ENCODE results near the gene ENOX2. TPM values are rescaled to one million over a fixed set of nuclear protein-coding genes. Genes with fewer than 3 reads are reported as not detected.
"Not testable (repeated sequence)": the region's sequence is repeated elsewhere in the genome, so short reads cannot be mapped to it uniquely, and the experiment has no call there.

ENOX2 gene
- total and polyA plus RNA-seq, 3 donors from 2014 or later: 19.4 to 22.8 (median 20.1) TPM

GRCh38 chrX:130933358-130933757 is 30.3 kb upstream of the ENOX2 start:
- Histone ChIP-seq H3K4me3 (no peak overlapping the region), H3K4me1 (no peaks in the 10 kb centered on the region), H3K9me3 (no peaks in the 10 kb centered on the region), H3K27me3 (no peaks in the 10 kb centered on the region), H3K27ac (no peak overlapping the region), H3K36me3 (ENCODE audit: low read depth, missing control alignments) (no peaks in the 10 kb centered on the region)
- no peak for TF ChIP-seq CTCF (IDR thresholded peaks at IDR 0.05)
- no peak for TF ChIP-seq POLR2A (IDR thresholded peaks at IDR 0.05)
- DNase-seq: no peak
- WGBS, 2 donors: 82 to 83% methylated on average over 2 of the region's 2 CpGs
- intact Hi-C loops (cut with DNase I; ENCODE audit: low total_unique reads): no loop called here

- 71 to 100% methylated on average over 2 of the region's 2 CpGs for WGBS, 2 donors
- H3K9me3 ChIP-seq; intact Hi-C loops (cut with DNase I; ENCODE audit: low total_unique reads): not testable (repeated sequence)
Measured at GRCh38 chrX:130920405-130920804, 17.4 kb upstream of the ENOX2 start.

GRCh38 chrX:130919676-130920075 is 16.7 kb upstream of the ENOX2 start:
- WGBS, 2 donors: 83% methylated on average over 1 of the region's 1 CpG; no CpG with 5 or more reads in 1 of the 2 donors
- H3K36me3 ChIP-seq (ENCODE audit: low read depth, missing control alignments); H3K4me3 ChIP-seq; DNase-seq; H3K4me1 ChIP-seq; H3K27me3 ChIP-seq; intact Hi-C loops (cut with DNase I; ENCODE audit: low total_unique reads); H3K9me3 ChIP-seq; H3K27ac ChIP-seq: not testable (repeated sequence)

More at GRCh38 chrX:130920405-130920804, 17.4 kb upstream of the ENOX2 start:
- H3K36me3 ChIP-seq (ENCODE audit: low read depth, missing control alignments); H3K4me1 ChIP-seq; H3K27me3 ChIP-seq; DNase-seq; H3K4me3 ChIP-seq; H3K27ac ChIP-seq: not testable (repeated sequence)

DNA sequence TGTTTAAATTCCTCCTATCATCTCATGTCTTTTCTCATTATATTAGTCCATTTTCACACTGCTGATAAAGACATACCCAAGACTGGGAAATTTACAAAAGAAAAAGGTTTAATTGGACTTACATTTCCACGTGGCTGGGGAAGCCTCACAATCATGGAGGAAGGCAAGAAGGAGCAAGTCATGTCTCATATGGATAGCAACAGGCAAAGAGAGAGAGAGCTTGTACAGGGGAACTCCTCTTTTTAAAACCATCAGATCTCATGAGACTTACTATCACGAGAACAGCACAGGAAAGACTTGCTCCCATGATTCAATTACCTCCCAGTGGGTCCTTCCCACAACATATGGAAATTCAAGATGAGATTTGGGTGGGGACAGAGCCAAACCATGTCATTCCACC is 15.5 kb upstream of the ENOX2 start:
- H3K36me3 ChIP-seq (ENCODE audit: low read depth, missing control alignments); H3K9me3 ChIP-seq; H3K4me1 ChIP-seq; H3K27me3 ChIP-seq; intact Hi-C loops (cut with DNase I; ENCODE audit: low total_unique reads); DNase-seq; H3K4me3 ChIP-seq; H3K27ac ChIP-seq: not testable (repeated sequence)
- WGBS, 2 donors: 67 to 73% methylated on average over 1 to 2 of the region's 2 CpGs

DNA sequence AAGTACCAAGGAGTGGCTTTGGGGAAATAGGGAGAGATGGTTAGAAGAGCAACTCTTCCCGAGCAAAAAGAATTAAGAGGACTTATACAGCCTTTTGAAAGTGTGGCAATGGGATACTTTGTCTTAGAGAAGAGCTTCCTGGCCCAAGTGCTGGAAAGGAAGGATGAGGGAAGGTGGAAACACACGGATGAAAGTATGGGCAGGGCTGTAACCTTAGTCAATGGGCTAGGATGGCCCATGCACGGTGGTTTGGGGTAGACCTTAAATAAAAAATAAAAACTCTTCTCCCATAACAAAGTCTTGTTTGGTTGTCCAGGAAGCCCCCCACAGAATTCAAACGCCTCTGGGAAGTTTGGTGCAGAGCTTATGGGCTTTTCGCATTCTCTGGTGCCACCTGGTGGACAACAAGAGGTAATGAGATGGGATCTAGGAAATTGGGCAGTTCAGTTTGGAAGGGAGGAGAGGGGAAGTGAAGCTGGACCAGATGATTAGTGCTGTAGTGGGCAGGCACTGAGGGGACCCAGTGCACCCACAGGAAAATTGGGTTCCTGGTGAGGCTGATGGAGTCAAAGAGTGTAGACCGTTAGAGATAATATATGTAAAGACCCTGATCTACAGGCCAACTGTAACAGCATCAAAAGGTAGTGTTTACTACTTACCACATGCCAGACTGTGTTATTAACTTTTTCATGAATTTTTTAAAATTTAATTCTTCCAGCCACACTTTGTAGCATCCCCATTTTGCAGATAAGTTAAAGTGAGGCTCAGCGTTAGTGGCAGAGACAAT is 13.8 kb upstream of the ENOX2 start:
- 35 to 36% methylated on average over 7 of the region's 7 CpGs for WGBS, 2 donors
- intact Hi-C loops (cut with DNase I; ENCODE audit: low total_unique reads): no loop called here
- TF ChIP-seq POLR2A (IDR thresholded peaks at IDR 0.05) (no peak), CTCF (IDR thresholded peaks at IDR 0.05) (peak; percentile 39 to 68 (median 50))
- peak; percentile 30 for DNase-seq
- Histone ChIP-seq H3K4me1 (no peaks in the 10 kb centered on the region), H3K27ac (no peak overlapping the region), H3K4me3 (no peak overlapping the region), H3K9me3 (no peaks in the 10 kb centered on the region), H3K27me3 (no peaks in the 10 kb centered on the region), H3K36me3 (ENCODE audit: low read depth, missing control alignments) (no peaks in the 10 kb centered on the region)

DNA sequence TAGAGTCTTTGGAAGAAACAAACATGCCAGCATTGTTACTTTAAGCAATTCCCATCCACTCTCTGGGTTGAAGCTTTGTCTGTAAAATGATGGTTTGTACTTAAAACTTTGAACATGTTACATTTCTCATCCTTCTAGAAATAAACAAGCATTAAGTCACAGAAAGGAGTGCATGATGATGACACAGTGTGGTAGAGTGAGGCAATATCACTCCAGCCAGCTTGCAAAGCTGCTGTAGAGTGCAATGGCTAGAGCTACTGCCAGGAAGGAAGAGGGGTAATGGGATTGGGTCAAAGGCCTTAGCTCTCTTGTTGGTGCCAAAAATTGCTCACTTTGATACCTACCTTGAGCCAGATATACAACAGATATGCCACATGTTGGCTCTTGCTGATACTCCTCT is 12.3 kb upstream of the ENOX2 start:
- H3K27ac ChIP-seq: no peak overlapping the region
- H3K36me3 ChIP-seq (ENCODE audit: low read depth, missing control alignments): no peaks in the 10 kb centered on the region
- no peaks in the 10 kb centered on the region for H3K9me3 ChIP-seq
- no peak for DNase-seq
- intact Hi-C loops (cut with DNase I; ENCODE audit: low total_unique reads): no loop called here
- H3K4me1 ChIP-seq: no peaks in the 10 kb centered on the region
- no peak for TF ChIP-seq CTCF (IDR thresholded peaks at IDR 0.05)
- no peak for TF ChIP-seq POLR2A (IDR thresholded peaks at IDR 0.05)
- no peaks in the 10 kb centered on the region for H3K27me3 ChIP-seq
- no peak overlapping the region for H3K4me3 ChIP-seq

Measured in testis (tissue), 3 donors.